Transverse colon (tissue), 4 donors: ENCODE data around the gene HECW1.

Experiments used
- CTCF ChIP-seq, 5 experiments: fragments of 200-600 bp in 3 of 5; fragments of 450-650 bp in 2 of 5; sonication (generic) in 3 of 5; IDR thresholded peaks; 1 replicate in 2 of 5; 2 replicates in 3 of 5; pipeline ENCODE4 v1.5.1; 2016 to 2017; ENCODE audit warnings: antibody characterized with exemption in 5 of 5, inconsistent platforms in 3 of 5, mild to moderate bottlenecking in 2 of 5, moderate library complexity in 1 of 5
- EP300 ChIP-seq: sonication (generic); formaldehyde crosslinking; IDR thresholded peaks from one replicate; pipeline ENCODE4 v1.6.1; 2017; ENCODE audit warnings: antibody characterized with exemption, low read depth
- POLR2A ChIP-seq: fragments of 450-650 bp; IDR thresholded peaks from one replicate; pipeline ENCODE4 v1.6.1; 2016; ENCODE audit warnings: antibody characterized with exemption, mild to moderate bottlenecking, moderate library complexity
- POLR2AphosphoS5 ChIP-seq, 3 donors: sonication (generic); formaldehyde crosslinking; IDR thresholded peaks; one replicate each; pipeline ENCODE4 v1.6.1; 2016; ENCODE audit warnings: antibody characterized with exemption in 3 of 3

- TF ChIP-seq CTCF (IDR thresholded peaks at IDR 0.05): no peak
- no peak for TF ChIP-seq EP300
- TF ChIP-seq POLR2A: no peak
- no peak for TF ChIP-seq POLR2AphosphoS5 (IDR thresholded peaks at IDR 0.05)
Measured at GRCh38 chr7:43078794-43079193, 33.7 kb upstream of the HECW1 start.
